Neural cell (in vitro differentiated cells): ENCODE measurements around the gene CEBPB.

Experiments used
- EZH2 ChIP-seq: fragments of 200-600, 300-800 bp; shearing (Covaris generic), sonication (generic); IDR thresholded peaks from 2 replicates; pipeline ENCODE4 v1.6.1; 2014; ENCODE audit warnings: antibody characterized with exemption, low read length, borderline replicate concordance, mild to moderate bottlenecking; ENCODE audit not compliant: insufficient read depth, poor library complexity, severe bottlenecking
- REST ChIP-seq: IDR thresholded peaks from 2 replicates; pipeline ENCODE4 v1.6.1; 2012; ENCODE audit warnings: borderline replicate concordance
- TAF1 ChIP-seq: IDR thresholded peaks from 2 replicates; pipeline ENCODE4 v1.6.1; 2012; ENCODE audit warnings: low read depth

GRCh38 chr20:50196896-50197295 is 6.3 kb downstream of the CEBPB start:
- TF ChIP-seq TAF1 (no peak), EZH2 (no peak), REST (no peak)
